GM19468 (cell line): ENCODE data around the gene CRYL1.

Source experiments
- ATAC-seq: cut with Tn5 transposase; IDR thresholded peaks from one replicate; pipeline ENCODE4 v1.9.1; 2021; ENCODE audit warnings: mild to moderate bottlenecking, moderate library complexity, moderate number of reproducible peaks; ENCODE audit not compliant: unreplicated experiment; ENCODE audit errors: extremely low read depth

The CRYL1 gene

GRCh38 chr13:20405691-20406090, 120.0 kb downstream of the CRYL1 start:
- ATAC-seq, result no peak

- no peak for ATAC-seq
Observed at GRCh38 chr13:20404488-20405222, 121.0 kb downstream of the CRYL1 start.

GRCh38 chr13:20403826-20404225, 121.8 kb downstream of the CRYL1 start:
- ATAC-seq, result no peak

- no peak for ATAC-seq
Observed at GRCh38 chr13:20402881-20403280, 122.8 kb downstream of the CRYL1 start.

GRCh38 chr13:20401931-20402856, 123.5 kb downstream of the CRYL1 start:
- no peak for ATAC-seq

- ATAC-seq, result no peak
Observed at GRCh38 chr13:20401531-20401930, 124.1 kb downstream of the CRYL1 start.

GRCh38 chr13:20400774-20401173, 124.9 kb downstream of the CRYL1 start:
- ATAC-seq, result no peak

GRCh38 chr13:20399961-20400360, 125.7 kb downstream of the CRYL1 start:
- ATAC-seq, result no peak

- no peak for ATAC-seq
Observed at GRCh38 chr13:20399515-20399914, 126.1 kb downstream of the CRYL1 start.

- ATAC-seq, result no peak
Observed at GRCh38 chr13:20398459-20398858, 127.2 kb downstream of the CRYL1 start.

- no peak for ATAC-seq
Observed at GRCh38 chr13:20397896-20398295, 127.8 kb downstream of the CRYL1 start.

GRCh38 chr13:20395061-20395916, 130.4 kb downstream of the CRYL1 start:
- no peak for ATAC-seq

- no peak for ATAC-seq
Observed at GRCh38 chr13:20394506-20394905, 131.2 kb downstream of the CRYL1 start.

GRCh38 chr13:20394169-20394501, 131.5 kb downstream of the CRYL1 start:
- no peak for ATAC-seq

- no peak for ATAC-seq
Observed at GRCh38 chr13:20393273-20394168, 132.1 kb downstream of the CRYL1 start.

GRCh38 chr13:20392530-20392929, 133.1 kb downstream of the CRYL1 start:
- no peak for ATAC-seq

- no peak for ATAC-seq
Observed at GRCh38 chr13:20391597-20392452, 133.8 kb downstream of the CRYL1 start.

GRCh38 chr13:20390526-20391175, 135.0 kb downstream of the CRYL1 start:
- ATAC-seq, result no peak
